ENCODE measurements around the gene FGFR3. TPM values are rescaled to one million over a fixed set of nuclear protein-coding genes. Genes with fewer than 3 reads are reported as not detected.

The FGFR3 gene
- total and polyA plus RNA-seq, 12 donors, result 1.2 to 6.6 (median 2.4) TPM

GRCh38 chr4:1747603-1747967 lies 45.5 kb upstream of the FGFR3 start:
- Histone ChIP-seq H3K4me1 (peaks cover 0 to 17% (median 11%) of the 10 kb centered on the region in 9 donors), H3K4me3 (no peak overlapping the region), H3K9me3 (no peaks in the 10 kb centered on the region), H3K36me3 (peaks cover 0 to 31% (median 0%) of the 10 kb centered on the region in 9 donors), H3K27me3 (peaks cover 0 to 11% (median 7%) of the 10 kb centered on the region in 7 donors), H3K27ac (no peak overlapping the region)
- WGBS, 2 donors, result 84 to 88% methylated on average over 16 of the region's 16 CpGs
- intact Hi-C loops (cut with DNase I), result loop anchor here in 9 of 10 donors (2.0 to 5.0 kb wide), 7 partner anchors 60 to 155 kb away; no protein-coding TSS in a partner anchor
- TF ChIP-seq CTCF (IDR thresholded peaks at IDR 0.05), result no peak
- DNase-seq, result no peak
- no peak for ATAC-seq

GRCh38 chr4:1748465-1748995 lies 44.6 kb upstream of the FGFR3 start:
- Histone ChIP-seq H3K27me3 (peaks cover 0 to 11% (median 7%) of the 10 kb centered on the region in 7 donors), H3K4me3 (no peak overlapping the region), H3K4me1 (peaks cover 0 to 23% (median 14%) of the 10 kb centered on the region in 9 donors), H3K27ac (no peak overlapping the region), H3K36me3 (peaks cover 0 to 21% (median 0%) of the 10 kb centered on the region in 9 donors), H3K9me3 (no peaks in the 10 kb centered on the region)
- intact Hi-C loops (cut with DNase I), result loop anchor here in 8 of 10 donors (1.0 to 5.0 kb wide), 6 partner anchors 59 to 154 kb away; no protein-coding TSS in a partner anchor
- peak; percentile 64 to 79 for DNase-seq
- TF ChIP-seq CTCF (IDR thresholded peaks at IDR 0.05), result peak; percentile 54 to 82 (median 77)
- 4 to 6% methylated on average over 29 of the region's 29 CpGs for WGBS, 2 donors
- peak in 6 of 8 donors; percentile 12 to 54 (median 38) for ATAC-seq

GRCh38 chr4:1749370-1749769 lies 43.7 kb upstream of the FGFR3 start:
- Histone ChIP-seq H3K4me1 (peaks cover 0 to 23% (median 14%) of the 10 kb centered on the region in 9 donors), H3K27ac (no peak overlapping the region), H3K4me3 (no peak overlapping the region), H3K9me3 (no peaks in the 10 kb centered on the region), H3K36me3 (peaks cover 0 to 13% (median 0%) of the 10 kb centered on the region in 9 donors), H3K27me3 (peaks cover 0 to 11% (median 7%) of the 10 kb centered on the region in 7 donors)
- WGBS, 2 donors, result 63 to 70% methylated on average over 3 of the region's 3 CpGs
- TF ChIP-seq CTCF (IDR thresholded peaks at IDR 0.05), result no peak
- ATAC-seq (no peak), DNase-seq (no peak)
- intact Hi-C loops (cut with DNase I), result loop anchor here in 8 of 10 donors (2.0 to 5.0 kb wide), 5 partner anchors 58 to 153 kb away; no protein-coding TSS in a partner anchor

- peaks cover 0 to 23% (median 14%) of the 10 kb centered on the region in 9 donors for H3K4me1 ChIP-seq
- 66 to 69% methylated on average over 14 of the region's 14 CpGs for WGBS, 2 donors
- no peak overlapping the region for H3K4me3 ChIP-seq
- no peak overlapping the region for H3K27ac ChIP-seq
- no peak for ATAC-seq
- DNase-seq, result no peak
- H3K9me3 ChIP-seq, result no peaks in the 10 kb centered on the region
- TF ChIP-seq CTCF (IDR thresholded peaks at IDR 0.05), result no peak
- intact Hi-C loops (cut with DNase I), result loop anchor here in 9 of 10 donors (2.0 to 5.0 kb wide), 6 partner anchors 47 to 152 kb away; no protein-coding TSS in a partner anchor
- peaks cover 0 to 8% (median 0%) of the 10 kb centered on the region in 9 donors for H3K36me3 ChIP-seq
- peaks cover 0 to 11% (median 7%) of the 10 kb centered on the region in 7 donors for H3K27me3 ChIP-seq
Observed at GRCh38 chr4:1749826-1750225, 43.3 kb upstream of the FGFR3 start.

All from heart right ventricle (tissue), 16 donors.